Motor neuron (in vitro differentiated cells): ENCODE results near the gene ARG2. TPM values are rescaled to one million over a fixed set of nuclear protein-coding genes. Genes with fewer than 3 reads are reported as not detected.

Experiments
- ATAC-seq, 8 experiments: fragments of 200-7000 bp; cut with Tn5 transposase; replicated peaks in 6 of 8; 2 replicates each; pipeline ENCODE4 v1.8.0; 2021; ENCODE audit warnings: mild to moderate bottlenecking in 8 of 8, moderate library complexity in 8 of 8
- H3K27ac ChIP-seq, 2 donors: fragments of 250-450 bp; sonication (Bioruptor Pico); 2 replicates each; pipeline ENCODE4 v1.9.0; 2021; ENCODE audit warnings: antibody characterized with exemption in 2 of 2, mild to moderate bottlenecking in 2 of 2, moderate library complexity in 1 of 2
- H3K4me1 ChIP-seq, 2 donors: fragments of 250-450 bp; sonication (Bioruptor Pico); replicated peaks in 1 of 2; 2 replicates each; pipeline ENCODE4 v1.6.1; 2021; ENCODE audit warnings: antibody characterized with exemption in 2 of 2, mild to moderate bottlenecking in 2 of 2, moderate library complexity in 1 of 2
- H3K4me3 ChIP-seq, 5 donors: fragments of 250-450 bp; sonication (Bioruptor Pico); 2 replicates each; pipeline ENCODE4 v1.9.0; 2021; ENCODE audit warnings: antibody characterized with exemption in 5 of 5, mild to moderate bottlenecking in 5 of 5, moderate library complexity in 4 of 5
- WGBS, 10 experiments: fragments of 450-650 bp; shearing (Covaris generic); methylation state at CpG; one replicate each; pipeline ENCODE4 v1.0.0; 2022; 5-methylcytosine and 5-hydroxymethylcytosine counted together
- in situ Hi-C, 9 experiments: fragments of 400-800 bp; cut with MboI; loops; one replicate each; pipeline ENCODE4 v1.15.0; 2021; ENCODE audit warnings: low sequenced_read_pairs in 9 of 9, low pct_unique_long_range_greater_than_20kb in 2 of 9; ENCODE audit not compliant: unreplicated experiment in 9 of 9
- total RNA-seq, 8 experiments: library from RNA; unstranded; fragments of 300-600 nt; gene quantifications; 2 replicates each; pipeline versions ENCODE4 v1.2.3 to v1.2.4, GENCODE V29; 2022

ARG2 gene
- total RNA-seq, 8 experiments from 2014 or later = 1.4 to 46.3 (median 17.4) TPM

DNA sequence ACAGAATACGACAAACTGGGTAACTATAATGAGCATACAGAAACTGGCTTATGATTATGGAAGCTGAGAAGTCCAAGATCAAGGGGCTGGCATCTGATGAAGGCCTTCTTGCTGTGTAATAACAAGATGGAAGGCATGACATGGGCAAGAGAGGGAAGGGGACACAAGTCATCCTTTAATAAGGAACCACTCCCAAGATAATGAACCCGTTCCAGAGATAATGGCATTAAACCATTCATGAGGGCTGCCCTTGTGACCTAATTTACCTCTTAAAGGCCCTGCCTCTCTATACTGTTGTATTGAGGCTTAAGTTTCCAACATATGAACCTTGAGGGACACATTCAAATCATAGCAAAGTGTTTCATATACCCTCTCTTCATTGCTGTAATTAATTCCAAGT is 59.3 kb downstream of the ARG2 start:
- in situ Hi-C loops = loop anchor here in 2 of 9 experiments (10.0 to 25.0 kb wide), 2 partner anchors 54 to 242 kb away; no protein-coding TSS in a partner anchor
- Histone ChIP-seq H3K4me3 (no peak overlapping the region), H3K4me1 (peaks cover 0 to 4% of the 10 kb centered on the region in 2 donors), H3K27ac (no peak overlapping the region)
- 82 to 100% (median 100%) methylated on average over 1 to 2 of the region's 2 CpGs; no CpG with 5 or more reads in 1 of the 10 experiments for WGBS, 10 experiments
- ATAC-seq = no peak

DNA sequence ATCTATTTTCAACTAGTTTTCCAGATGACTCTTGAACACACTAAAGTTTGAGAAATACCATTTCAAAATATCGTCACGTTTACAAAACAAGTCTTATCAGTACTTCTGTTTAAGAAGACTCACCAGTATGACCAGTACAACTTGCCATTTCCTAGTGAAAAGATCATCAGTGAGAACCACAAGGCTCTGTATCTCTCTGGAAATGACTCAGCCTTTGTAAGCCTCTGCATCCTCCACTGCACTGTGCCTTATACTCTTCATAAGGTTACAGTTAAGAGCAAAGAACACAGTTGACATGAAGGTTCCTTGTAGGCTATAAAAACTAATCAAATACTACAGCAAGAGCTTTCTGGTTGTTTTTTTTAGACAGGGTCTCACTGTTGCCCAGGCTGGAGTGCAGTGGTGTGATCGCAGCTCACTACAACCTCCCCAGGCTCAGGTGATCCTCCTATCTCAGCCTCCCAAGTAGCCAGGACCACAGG is 60.4 kb downstream of the ARG2 start:
- Histone ChIP-seq H3K4me1 (peaks cover 0 to 3% of the 10 kb centered on the region in 2 donors), H3K27ac (no peak overlapping the region), H3K4me3 (no peak overlapping the region)
- WGBS, 10 experiments = 25 to 100% (median 78%) methylated on average over 2 to 3 of the region's 3 CpGs; no CpG with 5 or more reads in 1 of the 10 experiments
- in situ Hi-C loops = loop anchor here in 1 of 9 experiments (25.0 kb wide), 1 partner anchor 243 kb away; no protein-coding TSS in a partner anchor
- ATAC-seq = peak in 1 of 8 experiments; percentile 18

DNA sequence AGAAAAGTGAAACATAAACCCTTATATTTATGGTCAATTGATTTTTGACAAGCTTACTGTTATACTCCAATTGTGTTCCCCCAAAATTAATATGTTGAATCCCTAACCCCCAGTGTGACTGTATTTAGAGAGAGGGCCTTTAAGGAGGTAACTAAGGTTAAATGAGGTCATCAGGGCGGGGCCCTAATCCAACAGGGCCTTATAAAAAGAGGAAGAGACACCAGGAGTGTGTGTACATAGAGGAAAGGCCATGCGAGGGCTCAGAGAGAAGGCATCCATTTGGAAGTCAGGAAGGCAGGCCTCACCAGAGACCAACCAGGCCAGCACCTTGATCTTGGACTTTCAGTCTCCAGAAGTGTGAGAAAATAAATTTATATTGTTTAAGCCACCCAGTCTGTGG is 61.2 kb downstream of the ARG2 start:
- no peak for ATAC-seq
- in situ Hi-C loops = loop anchor here in 1 of 9 experiments (25.0 kb wide), 1 partner anchor 244 kb away; no protein-coding TSS in a partner anchor
- Histone ChIP-seq H3K4me3 (no peak overlapping the region), H3K27ac (no peak overlapping the region), H3K4me1 (no peaks in the 10 kb centered on the region)
- 100% methylated on average over 1 to 2 of the region's 2 CpGs; no CpG with 5 or more reads in 6 of the 10 experiments for WGBS, 10 experiments

DNA sequence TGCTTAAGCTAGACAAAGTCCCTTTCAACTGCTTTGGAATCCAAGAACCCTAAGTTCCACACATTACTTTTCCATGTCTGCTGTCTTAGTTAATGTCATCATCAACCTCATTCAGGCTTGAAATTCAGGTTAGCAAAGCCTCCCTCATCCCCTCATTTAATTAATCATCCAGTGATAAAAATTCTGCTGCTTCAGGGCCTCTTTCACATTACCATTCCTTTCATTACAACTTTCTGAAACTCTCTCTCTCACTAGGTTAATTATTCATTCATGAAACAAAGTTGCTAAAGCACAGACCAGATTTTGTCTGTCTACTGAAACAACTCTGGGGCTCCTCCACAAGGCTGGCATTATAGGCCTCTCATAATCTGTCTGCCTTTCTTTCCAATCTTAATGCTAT is 64.1 kb downstream of the ARG2 start:
- Histone ChIP-seq H3K4me1 (no peaks in the 10 kb centered on the region), H3K4me3 (no peak overlapping the region), H3K27ac (no peak overlapping the region)
- ATAC-seq = peak in 2 of 8 experiments; percentile 31 to 50
- in situ Hi-C loops = loop anchor here in 1 of 9 experiments (25.0 kb wide), 1 partner anchor 247 kb away; no protein-coding TSS in a partner anchor

DNA sequence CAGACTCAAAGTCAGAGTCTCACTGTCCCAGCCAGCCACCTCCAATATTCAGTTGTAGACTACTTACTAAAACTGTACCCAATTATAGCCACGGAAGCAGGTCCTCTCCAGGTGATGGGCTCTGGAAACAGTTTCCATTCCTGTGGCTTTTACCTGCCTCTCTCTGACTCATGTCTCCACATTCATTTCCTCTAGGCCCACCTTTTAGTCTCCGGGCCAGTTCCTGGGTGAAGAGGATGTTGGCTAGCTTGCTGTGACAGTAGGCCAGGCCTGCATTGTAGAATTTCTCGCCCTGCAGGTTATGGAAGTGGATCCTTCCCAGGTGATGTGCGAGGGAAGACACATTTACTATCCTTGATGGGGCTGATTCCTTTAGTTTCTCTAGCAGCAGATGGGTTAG is 70.3 kb downstream of the ARG2 start:
- Histone ChIP-seq H3K27ac (no peak overlapping the region), H3K4me1 (peaks cover 5 to 7% of the 10 kb centered on the region in 2 donors), H3K4me3 (no peak overlapping the region)
- ATAC-seq = no peak
- WGBS, 10 experiments = 93 to 100% (median 100%) methylated on average over 1 to 3 of the region's 4 CpGs; no CpG with 5 or more reads in 4 of the 10 experiments
- in situ Hi-C loops = loop anchor here in 1 of 9 experiments (25.0 kb wide), 1 partner anchor 253 kb away; no protein-coding TSS in a partner anchor

DNA sequence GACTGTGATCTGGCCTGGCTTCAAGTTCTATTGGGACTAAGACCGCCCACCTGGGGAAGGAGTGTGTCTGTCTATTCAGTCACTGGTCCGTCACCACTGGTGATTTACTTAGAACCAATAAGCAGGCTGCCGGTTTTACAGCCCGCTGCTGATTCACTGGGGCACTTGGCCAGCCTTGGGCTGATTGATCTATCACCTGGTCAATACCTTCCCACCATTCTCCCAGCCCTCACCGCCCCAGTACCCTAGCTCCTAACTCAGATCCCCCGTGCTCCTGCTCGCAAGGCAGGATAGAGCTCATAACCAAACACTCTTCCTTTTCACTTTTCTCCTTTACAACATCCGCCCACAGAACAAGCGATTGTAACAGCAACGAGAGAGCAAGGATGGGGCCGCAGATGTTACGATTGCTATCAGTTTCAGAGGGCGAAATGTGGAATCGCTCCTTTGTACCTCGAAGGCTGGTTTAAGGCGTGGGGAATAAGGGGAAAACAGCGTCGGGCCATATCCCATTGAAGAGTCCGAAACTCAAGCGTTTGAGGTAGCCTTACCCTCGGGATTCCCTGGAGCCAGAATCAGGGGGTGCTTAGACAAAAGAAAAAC is 75.2 kb downstream of the ARG2 start:
- peaks cover 5 to 7% of the 10 kb centered on the region in 2 donors for H3K4me1 ChIP-seq
- peak overlapping the region; percentile 74 to 99 (median 96) for H3K4me3 ChIP-seq
- 0 to 10% (median 0%) methylated on average over 2 to 15 of the region's 21 CpGs; no CpG with 5 or more reads in 1 of the 10 experiments for WGBS, 10 experiments
- ATAC-seq = peak; percentile 72 to 89 (median 78)
- H3K27ac ChIP-seq = peak overlapping the region; percentile 82 to 89
- in situ Hi-C loops = loop anchor here in 1 of 9 experiments (25.0 kb wide), 1 partner anchor 258 kb away; no protein-coding TSS in a partner anchor

DNA sequence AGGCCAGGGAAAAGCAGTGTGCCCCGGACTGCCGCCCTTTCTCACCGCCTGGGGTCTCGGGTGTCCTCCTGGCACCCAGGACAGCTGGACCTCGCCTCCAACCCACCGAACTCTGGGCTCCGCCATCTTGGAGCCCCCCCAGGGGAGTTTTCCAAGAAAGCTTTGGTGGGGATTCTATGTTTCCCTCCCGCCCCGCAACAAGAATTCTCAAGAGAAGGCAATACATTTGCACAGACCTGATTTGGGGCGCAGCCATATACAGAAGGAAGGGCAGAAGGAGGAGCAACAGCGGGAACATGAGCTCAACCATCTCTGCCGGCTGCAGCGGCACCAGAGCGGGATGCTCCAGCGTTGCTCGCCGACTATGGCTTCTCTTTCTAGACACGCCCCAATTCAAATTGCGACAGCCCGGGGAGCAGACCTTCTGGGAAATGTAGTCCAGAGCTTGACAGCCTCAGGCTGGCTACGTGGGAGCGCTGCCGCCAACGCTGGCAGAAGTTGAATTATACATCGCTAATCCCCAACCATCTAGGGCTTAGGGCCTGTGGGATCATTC is 75.8 kb downstream of the ARG2 start, which contains the start of gene RDH11:
Gene RDH11 (minus strand): TSS at position 371 of the 556 bp plus-strand sequence. CDS start 61 bp downstream, at position 310.
- peak; percentile 80 to 97 (median 94) for ATAC-seq
- Histone ChIP-seq H3K4me3 (peak within 1 kb of the TSS; percentile 74 to 99 (median 96)), H3K4me1 (peaks cover 5 to 7% of the 10 kb centered on the region in 2 donors), H3K27ac (peak within 1 kb of the TSS; percentile 82 to 89)
- WGBS, 10 experiments = 0 to 7% (median 0%) methylated on average over 1 to 15 of the region's 25 CpGs; no CpG with 5 or more reads in 3 of the 10 experiments
- in situ Hi-C loops = loop anchor here in 1 of 9 experiments (25.0 kb wide), 1 partner anchor 258 kb away; no protein-coding TSS in a partner anchor

DNA sequence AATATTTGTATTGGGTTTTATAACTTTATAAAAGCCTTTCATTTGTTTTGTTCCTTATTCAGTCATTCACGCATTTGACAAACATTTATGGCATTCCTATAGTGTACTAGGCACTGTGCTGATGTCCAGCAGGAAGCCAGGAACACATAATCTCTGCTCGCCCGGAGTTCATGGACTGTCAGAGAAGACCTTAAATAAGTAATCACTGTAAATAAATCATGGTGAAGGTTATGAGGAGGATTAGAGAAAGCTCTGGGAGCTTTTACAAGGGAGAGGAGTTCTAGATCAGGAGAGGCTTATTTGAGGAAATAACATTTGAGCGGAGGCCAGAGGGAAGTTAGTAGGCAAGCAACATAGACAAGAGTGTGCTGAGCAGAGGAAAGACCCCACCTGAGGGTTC is 77.3 kb downstream of the ARG2 start:
- in situ Hi-C loops = loop anchor here in 1 of 9 experiments (25.0 kb wide), 1 partner anchor 260 kb away; no protein-coding TSS in a partner anchor
- Histone ChIP-seq H3K4me1 (peaks cover 5 to 7% of the 10 kb centered on the region in 2 donors), H3K4me3 (no peak overlapping the region), H3K27ac (no peak overlapping the region)
- ATAC-seq = no peak
- WGBS, 10 experiments = 88 to 100% (median 100%) methylated on average over 1 to 4 of the region's 4 CpGs

DNA sequence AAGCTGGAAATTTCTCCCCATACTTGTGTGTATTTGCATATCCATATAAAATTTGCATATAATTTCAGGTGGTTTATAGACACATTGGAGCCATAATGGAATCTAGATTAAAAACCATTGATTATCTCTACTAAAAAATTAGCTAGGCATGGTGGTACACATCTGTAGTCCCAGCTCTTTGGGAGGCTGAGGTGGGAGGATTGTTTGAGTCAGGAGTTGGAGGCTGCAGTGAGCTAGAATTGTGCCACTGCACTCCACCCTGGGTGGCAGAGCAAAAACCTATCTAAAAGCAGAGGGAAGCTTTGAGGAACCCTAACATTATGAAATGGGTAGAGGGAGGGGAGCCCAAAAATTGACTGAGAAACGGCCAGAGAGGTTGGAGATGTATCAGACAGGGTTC is 78.5 kb downstream of the ARG2 start:
- in situ Hi-C loops = loop anchor here in 1 of 9 experiments (25.0 kb wide), 1 partner anchor 261 kb away; no protein-coding TSS in a partner anchor
- Histone ChIP-seq H3K27ac (no peak overlapping the region), H3K4me3 (no peak overlapping the region), H3K4me1 (peaks cover 5 to 7% of the 10 kb centered on the region in 2 donors)
- ATAC-seq = no peak
- WGBS, 10 experiments = 0 to 80% (median 25%) methylated on average over 1 of the region's 1 CpG; no CpG with 5 or more reads in 2 of the 10 experiments

Other genes starting within 250 kb of the ARG2 start
- gene PLEK2, start 207.8 kb upstream of the ARG2 start, total RNA-seq = 1 to 10 TPM in 2 of 8 experiments, under 1 TPM in 3, not detected in 3; 0.22 to 2.1 (median 0.82) TPM
- 10 to 100 TPM in 1 of 8 experiments, 1 to 10 TPM in 3, under 1 TPM in 4; 0.38 to 13.3 (median 0.93) TPM for gene TMEM229B, start 131.2 kb upstream of the ARG2 start, total RNA-seq
- 10 to 100 TPM in 1 of 8 experiments, 1 to 10 TPM in 7; 1.2 to 11.2 (median 6.0) TPM for gene PLEKHH1, start 86.6 kb upstream of the ARG2 start, total RNA-seq
- 10 to 100 TPM; 14.1 to 39.2 (median 28.4) TPM for gene PIGH, start 19.7 kb upstream of the ARG2 start, total RNA-seq
- 10 to 100 TPM; 48.8 to 90.4 (median 63.4) TPM for gene VTI1B, start 54.7 kb downstream of the ARG2 start, total RNA-seq
- gene RDH11, start 75.8 kb downstream of the ARG2 start, total RNA-seq = 10 to 100 TPM; 60.9 to 89.8 (median 71.0) TPM
- gene RDH12, start 82.0 kb downstream of the ARG2 start, total RNA-seq = 1 to 10 TPM in 1 of 8 experiments, under 1 TPM in 3, not detected in 4; 0.19 to 4.2 (median 0.22) TPM
- 10 to 100 TPM in 7 of 8 experiments, 1 to 10 TPM in 1; 6.8 to 26.5 (median 13.1) TPM for gene ZFYVE26, start 196.7 kb downstream of the ARG2 start, total RNA-seq
- gene RAD51B, start 199.9 kb downstream of the ARG2 start, total RNA-seq = 10 to 100 TPM in 6 of 8 experiments, 1 to 10 TPM in 2; 5.4 to 37.7 (median 11.0) TPM